Measurements from ENCODE around the gene ANKRD36C.
"Not testable (repeated sequence)": the region's sequence is repeated elsewhere in the genome, so short reads cannot be mapped to it uniquely, and the experiment has no call there.

DNA sequence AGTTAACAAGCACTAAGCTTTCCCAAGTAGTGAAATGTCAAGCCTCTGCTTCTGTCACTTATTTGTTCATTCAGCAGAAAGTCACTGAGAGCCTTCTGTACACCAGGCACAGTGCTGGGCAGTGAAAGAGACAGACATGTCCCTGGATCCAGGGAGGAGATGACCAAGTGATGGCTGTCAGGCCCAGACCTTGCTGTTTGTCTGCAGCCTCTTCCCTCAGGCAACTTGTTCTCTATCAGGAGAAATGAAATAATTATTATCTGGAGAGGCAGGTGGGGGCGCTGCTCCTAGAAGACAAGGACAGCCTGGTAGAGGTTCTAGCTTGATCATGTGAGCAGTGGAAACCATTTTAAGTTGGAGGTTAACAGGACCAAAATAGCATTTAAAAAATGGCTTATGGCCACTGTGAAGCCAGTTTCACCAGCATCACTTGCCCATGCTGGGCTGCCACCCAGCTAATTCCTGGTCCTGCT, 21.2 kb upstream of the ANKRD36C start:
- TF ChIP-seq POLR2A (IDR thresholded peaks at IDR 0.05): not testable (repeated sequence)
- TF ChIP-seq, protein P1, sequence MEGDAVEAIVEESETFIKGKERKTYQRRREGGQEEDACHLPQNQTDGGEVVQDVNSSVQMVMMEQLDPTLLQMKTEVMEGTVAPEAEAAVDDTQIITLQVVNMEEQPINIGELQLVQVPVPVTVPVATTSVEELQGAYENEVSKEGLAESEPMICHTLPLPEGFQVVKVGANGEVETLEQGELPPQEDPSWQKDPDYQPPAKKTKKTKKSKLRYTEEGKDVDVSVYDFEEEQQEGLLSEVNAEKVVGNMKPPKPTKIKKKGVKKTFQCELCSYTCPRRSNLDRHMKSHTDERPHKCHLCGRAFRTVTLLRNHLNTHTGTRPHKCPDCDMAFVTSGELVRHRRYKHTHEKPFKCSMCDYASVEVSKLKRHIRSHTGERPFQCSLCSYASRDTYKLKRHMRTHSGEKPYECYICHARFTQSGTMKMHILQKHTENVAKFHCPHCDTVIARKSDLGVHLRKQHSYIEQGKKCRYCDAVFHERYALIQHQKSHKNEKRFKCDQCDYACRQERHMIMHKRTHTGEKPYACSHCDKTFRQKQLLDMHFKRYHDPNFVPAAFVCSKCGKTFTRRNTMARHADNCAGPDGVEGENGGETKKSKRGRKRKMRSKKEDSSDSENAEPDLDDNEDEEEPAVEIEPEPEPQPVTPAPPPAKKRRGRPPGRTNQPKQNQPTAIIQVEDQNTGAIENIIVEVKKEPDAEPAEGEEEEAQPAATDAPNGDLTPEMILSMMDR (IDR thresholded peaks at IDR 0.05): not testable (repeated sequence)
